Esophagus muscularis mucosa (tissue), 4 donors: Measurements from ENCODE around the gene ME3. TPM values are rescaled to one million over a fixed set of nuclear protein-coding genes. Genes with fewer than 3 reads are reported as not detected.

ENCODE experiments used
- DNase-seq: peaks from one replicate; pipeline ENCODE4 v3.0.0-alpha.2; 2017; ENCODE audit errors: extremely low spot score
- H3K27ac ChIP-seq, 4 donors: fragments of 200-600 bp; sonication (generic); replicated peaks in 1 of 4; 1 replicate in 3 of 4; 2 replicates in 1 of 4; pipeline ENCODE4 v1.5.1; 2016 to 2019; ENCODE audit warnings: mild to moderate bottlenecking in 1 of 4
- H3K27me3 ChIP-seq, 4 donors: fragments of 200-600 bp; sonication (generic); one replicate each; pipeline versions ENCODE4 v1.5.1 to v1.6.0; 2016 to 2019
- H3K36me3 ChIP-seq, 4 donors: fragments of 200-600 bp; sonication (generic); one replicate each; pipeline ENCODE4 v1.5.1; 2016 to 2019
- H3K4me1 ChIP-seq, 4 donors: fragments of 200-600 bp; sonication (generic); one replicate each; pipeline ENCODE4 v1.5.1; 2016 to 2019
- H3K4me3 ChIP-seq, 4 donors: fragments of 200-600 bp; sonication (generic); 1 replicate in 2 of 4; 2 replicates in 2 of 4; pipeline ENCODE4 v1.5.1; 2016 to 2019; ENCODE audit warnings: mild to moderate bottlenecking in 4 of 4, moderate library complexity in 1 of 4
- H3K9me3 ChIP-seq, 4 donors: fragments of 200-600 bp; sonication (generic); 1 replicate in 3 of 4; 2 replicates in 1 of 4; pipeline ENCODE4 v1.5.1; 2016 to 2019
- CTCF ChIP-seq, 3 experiments: fragments of 200-600 bp in 2 of 3; fragments of 450-650 bp in 1 of 3; sonication (generic) in 2 of 3; IDR thresholded peaks; one replicate each; pipeline ENCODE4 v1.5.1; 2017 to 2019; ENCODE audit warnings: antibody characterized with exemption in 3 of 3, mild to moderate bottlenecking in 2 of 3, moderate library complexity in 1 of 3
- EP300 ChIP-seq: sonication (generic); formaldehyde crosslinking; IDR thresholded peaks from one replicate; pipeline ENCODE4 v1.6.1; 2017; ENCODE audit warnings: antibody characterized with exemption
- POLR2A ChIP-seq: fragments of 450-650 bp; IDR thresholded peaks from one replicate; pipeline ENCODE4 v1.6.1; 2017; ENCODE audit warnings: antibody characterized with exemption, moderate library complexity, mild to moderate bottlenecking, low read depth
- POLR2AphosphoS5 ChIP-seq, 2 donors: sonication (generic); formaldehyde crosslinking; IDR thresholded peaks; one replicate each; pipeline ENCODE4 v1.6.1; 2017; ENCODE audit warnings: antibody characterized with exemption in 2 of 2
- WGBS: methylation state at CpG from one replicate; pipeline ENCODE4 v1.1.5; 2018; 5-methylcytosine and 5-hydroxymethylcytosine counted together
- intact Hi-C: fragments of 100-400 bp; cut with DNase I; formaldehyde crosslinking; loops from one replicate; pipeline ENCODE4 v1.15.1; 2023
- total RNA-seq, 4 donors: library from RNA; depleted of rRNA; stranded (reverse); fragments of >200 nt; gene quantifications; one replicate each; pipeline versions ENCODE4 v1.1.0 to v1.2.1, GENCODE V29; 2016

ME3 gene
- total RNA-seq, 4 donors from 2014 or later = 20.4 to 50.1 (median 26.2) TPM

GRCh38 chr11:86460461-86461385 lies 211.7 kb downstream of the ME3 start:
- no peaks in the 10 kb centered on the region for H3K9me3 ChIP-seq
- peaks cover 0 to 4% (median 0%) of the 10 kb centered on the region in 4 donors for H3K27me3 ChIP-seq
- WGBS = 64% methylated on average over 8 of the region's 9 CpGs
- no peak overlapping the region for H3K4me3 ChIP-seq
- intact Hi-C loops = no loop called here
- H3K36me3 ChIP-seq = peaks cover 0 to 16% (median 8%) of the 10 kb centered on the region in 4 donors
- H3K27ac ChIP-seq = peak overlapping the region in 2 of 4 donors; percentile 24 to 45
- no peak for DNase-seq
- peaks cover 23 to 56% (median 44%) of the 10 kb centered on the region in 4 donors for H3K4me1 ChIP-seq
- TF ChIP-seq CTCF (IDR thresholded peaks at IDR 0.05) (no peak), EP300 (no peak), POLR2A (no peak), POLR2AphosphoS5 (IDR thresholded peaks at IDR 0.05) (no peak)

- peak; percentile 44 to 46 for TF ChIP-seq POLR2AphosphoS5 (IDR thresholded peaks at IDR 0.05)
- no peak for TF ChIP-seq EP300
- no peak for TF ChIP-seq POLR2A
- TF ChIP-seq CTCF (IDR thresholded peaks at IDR 0.05) = no peak
- Histone ChIP-seq H3K27ac (peak overlapping the region in 3 of 4 donors; percentile 24 to 46 (median 45)), H3K36me3 (peaks cover 0 to 11% (median 7%) of the 10 kb centered on the region in 4 donors), H3K4me1 (peaks cover 23 to 56% (median 44%) of the 10 kb centered on the region in 4 donors), H3K27me3 (peaks cover 0 to 4% (median 0%) of the 10 kb centered on the region in 4 donors), H3K9me3 (no peaks in the 10 kb centered on the region), H3K4me3 (no peak overlapping the region)
- intact Hi-C loops = loop anchor here (5.0 kb wide), 3 partner anchors 147 to 342 kb away; partner anchors contain the start of genes ME3 and PRSS23
- no peak for DNase-seq
- WGBS = 70% methylated on average over 3 of the region's 3 CpGs
Observed at GRCh38 chr11:86459682-86460460, 212.5 kb downstream of the ME3 start.

- peaks cover 23 to 56% (median 43%) of the 10 kb centered on the region in 4 donors for H3K4me1 ChIP-seq
- H3K27me3 ChIP-seq = peaks cover 0 to 4% (median 0%) of the 10 kb centered on the region in 4 donors
- peak overlapping the region in 3 of 4 donors; percentile 24 to 45 (median 39) for H3K27ac ChIP-seq
- TF ChIP-seq EP300 (no peak), POLR2AphosphoS5 (IDR thresholded peaks at IDR 0.05) (no peak), POLR2A (no peak), CTCF (IDR thresholded peaks at IDR 0.05) (no peak)
- 100% methylated on average over 1 of the region's 1 CpG for WGBS
- no peak overlapping the region for H3K4me3 ChIP-seq
- intact Hi-C loops = loop anchor here (5.0 kb wide), 3 partner anchors 148 to 343 kb away; partner anchors contain the start of genes ME3 and PRSS23
- H3K9me3 ChIP-seq = no peaks in the 10 kb centered on the region
- peaks cover 0 to 11% (median 5%) of the 10 kb centered on the region in 4 donors for H3K36me3 ChIP-seq
- DNase-seq = no peak
Observed at GRCh38 chr11:86459002-86459385, 213.4 kb downstream of the ME3 start.

- H3K36me3 ChIP-seq = peaks cover 0 to 11% (median 5%) of the 10 kb centered on the region in 4 donors
- 74% methylated on average over 5 of the region's 5 CpGs for WGBS
- peak overlapping the region in 3 of 4 donors; percentile 24 to 52 (median 45) for H3K27ac ChIP-seq
- peaks cover 23 to 56% (median 42%) of the 10 kb centered on the region in 4 donors for H3K4me1 ChIP-seq
- intact Hi-C loops = loop anchor here (5.0 kb wide), 3 partner anchors 149 to 344 kb away; partner anchors contain the start of genes ME3 and PRSS23
- DNase-seq = no peak
- H3K27me3 ChIP-seq = peaks cover 0 to 4% (median 0%) of the 10 kb centered on the region in 4 donors
- no peak overlapping the region for H3K4me3 ChIP-seq
- H3K9me3 ChIP-seq = no peaks in the 10 kb centered on the region
- TF ChIP-seq POLR2A (no peak), CTCF (IDR thresholded peaks at IDR 0.05) (no peak), EP300 (no peak), POLR2AphosphoS5 (IDR thresholded peaks at IDR 0.05) (no peak)
Observed at GRCh38 chr11:86458294-86459001, 214.0 kb downstream of the ME3 start.
